Measurements from ENCODE around the gene ERCC8.
"Not testable (repeated sequence)": the region's sequence is repeated elsewhere in the genome, so short reads cannot be mapped to it uniquely, and the experiment has no call there.

Gene ERCC8, protein sequence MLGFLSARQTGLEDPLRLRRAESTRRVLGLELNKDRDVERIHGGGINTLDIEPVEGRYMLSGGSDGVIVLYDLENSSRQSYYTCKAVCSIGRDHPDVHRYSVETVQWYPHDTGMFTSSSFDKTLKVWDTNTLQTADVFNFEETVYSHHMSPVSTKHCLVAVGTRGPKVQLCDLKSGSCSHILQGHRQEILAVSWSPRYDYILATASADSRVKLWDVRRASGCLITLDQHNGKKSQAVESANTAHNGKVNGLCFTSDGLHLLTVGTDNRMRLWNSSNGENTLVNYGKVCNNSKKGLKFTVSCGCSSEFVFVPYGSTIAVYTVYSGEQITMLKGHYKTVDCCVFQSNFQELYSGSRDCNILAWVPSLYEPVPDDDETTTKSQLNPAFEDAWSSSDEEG
- 20.0 to 22.2 reads per million in 2 experiments for total RNA-seq

DNA sequence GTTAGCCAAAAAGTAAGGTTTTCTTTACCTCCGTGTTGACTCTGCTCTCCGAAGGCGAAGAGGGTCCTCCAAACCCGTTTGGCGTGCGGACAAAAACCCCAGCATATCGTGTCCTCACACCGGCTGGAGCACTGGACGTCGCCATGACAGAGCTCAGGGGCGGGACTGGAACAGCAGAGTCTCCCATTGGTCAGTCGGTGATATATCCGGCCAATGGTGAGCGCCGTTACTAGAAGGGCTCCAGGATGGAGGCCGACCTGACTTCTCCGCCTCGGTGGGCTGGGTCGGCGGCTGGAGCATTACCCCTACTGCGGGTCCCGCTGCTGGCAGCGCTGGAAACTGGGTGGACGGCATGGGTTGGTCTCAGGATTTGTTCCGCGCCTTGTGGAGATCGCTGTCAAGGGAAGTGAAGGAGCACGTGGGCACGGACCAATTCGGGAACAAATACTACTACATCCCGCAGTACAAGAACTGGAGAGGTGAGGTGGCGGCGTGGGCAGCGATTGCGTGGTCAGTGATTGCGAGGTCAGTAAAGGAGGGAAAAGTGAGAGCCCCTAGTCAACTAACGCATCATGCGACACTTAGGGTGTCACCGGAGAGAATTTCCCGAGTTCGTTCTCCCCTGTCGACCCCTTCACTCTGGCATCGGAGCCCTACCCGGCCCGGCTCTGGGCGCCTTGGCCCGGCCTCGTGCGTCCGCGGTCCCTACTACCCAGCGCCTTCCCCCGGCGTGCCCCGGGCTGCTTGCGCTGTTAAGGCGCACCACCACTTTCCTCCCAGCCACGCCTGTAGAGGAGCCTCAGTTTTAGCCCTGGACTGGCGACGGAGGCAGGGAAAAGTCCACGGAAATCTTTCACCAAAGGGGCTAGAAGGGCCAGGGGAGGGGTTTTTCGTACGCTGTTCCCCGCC is at the start of gene ERCC8, which contains the start of gene NDUFAF2:
Gene ERCC8, minus strand, starts transcription at position 167 of the 909 bp plus-strand sequence. Its CDS starts 62 bp downstream, at position 105.
Gene NDUFAF2, plus strand, starts transcription at position 302 of the 909 bp plus-strand sequence. Its CDS starts 51 bp downstream, at position 353.
- peak; percentile 84 for DNase-seq (ENCODE audit: low read depth)

DNA sequence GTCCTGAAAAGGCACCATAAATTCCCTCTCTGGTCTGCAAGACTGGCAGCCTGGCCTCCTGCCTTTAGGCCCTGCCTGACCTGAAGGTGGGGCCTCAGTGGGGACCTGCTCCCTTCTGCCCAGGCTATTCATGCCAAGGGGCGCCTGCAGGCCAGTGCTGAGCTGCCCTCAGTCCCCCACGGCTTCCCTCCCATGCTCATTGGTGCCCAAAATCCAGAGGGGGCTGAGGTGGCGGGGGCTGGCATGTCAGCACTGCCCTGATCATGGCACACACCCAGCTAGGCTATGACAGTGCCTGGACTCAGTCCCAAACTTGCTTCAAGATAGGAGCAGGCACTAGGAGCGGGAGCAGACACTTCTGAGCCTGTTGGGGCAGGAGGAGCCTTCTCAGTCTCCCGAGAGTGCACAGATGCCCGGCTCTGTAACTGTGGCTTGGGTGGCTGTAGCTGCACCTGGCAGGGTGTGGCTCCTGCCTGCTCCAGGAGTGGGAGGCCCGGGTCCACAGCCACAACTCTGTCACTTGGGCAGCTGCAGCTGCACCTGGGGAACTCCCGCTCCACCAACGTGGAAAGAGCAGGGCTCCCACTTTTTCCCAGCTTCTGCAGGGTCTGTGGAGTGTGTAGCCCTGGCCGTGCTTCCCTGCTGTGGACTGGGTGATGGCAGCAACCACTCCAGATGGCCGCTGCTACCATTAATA is 49.2 kb upstream of the ERCC8 start:
- DNase-seq (ENCODE audit: low read depth): no peak

DNA sequence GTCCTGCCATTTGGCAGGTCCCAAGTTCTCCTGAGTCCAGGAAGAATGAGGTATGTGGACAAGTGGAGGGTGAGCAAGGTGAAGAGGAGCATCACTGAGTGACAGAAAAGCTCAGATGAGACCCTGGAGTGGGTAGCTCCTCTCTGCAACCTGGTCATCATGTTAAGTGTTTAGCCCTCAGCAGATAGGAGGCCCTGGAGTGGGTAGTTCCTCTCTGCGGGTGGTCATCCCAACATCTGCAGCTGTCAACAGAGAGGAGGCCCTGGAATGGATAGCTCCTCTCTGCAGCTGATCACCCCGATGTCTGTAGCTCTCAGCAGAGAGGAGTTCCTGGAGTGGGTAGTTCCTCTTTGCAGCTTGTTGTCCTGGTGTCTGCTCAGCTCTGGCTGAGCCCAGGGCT is 48.6 kb upstream of the ERCC8 start:
- no peak for DNase-seq (ENCODE audit: low read depth)

DNA sequence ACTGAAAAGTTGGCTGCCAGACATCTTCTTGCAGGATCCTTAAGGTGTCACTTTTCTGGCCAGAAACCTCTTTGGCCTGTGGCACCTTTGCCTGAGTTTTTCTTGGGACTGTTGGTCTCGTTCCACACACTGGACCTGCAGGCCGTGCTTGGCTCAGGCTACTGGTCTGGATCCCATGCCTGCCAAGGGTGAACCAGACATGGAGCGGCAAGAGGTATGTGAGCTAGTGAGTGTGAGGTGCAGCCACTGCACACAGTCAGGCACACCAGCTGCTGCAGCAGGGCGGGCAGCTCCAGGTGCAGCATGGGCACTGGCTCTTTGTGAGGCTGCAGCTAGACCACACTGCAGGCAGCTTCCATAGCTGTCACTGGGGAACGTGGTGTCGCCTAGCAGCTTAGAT is 48.0 kb upstream of the ERCC8 start:
- no peak for DNase-seq (ENCODE audit: low read depth)

DNA sequence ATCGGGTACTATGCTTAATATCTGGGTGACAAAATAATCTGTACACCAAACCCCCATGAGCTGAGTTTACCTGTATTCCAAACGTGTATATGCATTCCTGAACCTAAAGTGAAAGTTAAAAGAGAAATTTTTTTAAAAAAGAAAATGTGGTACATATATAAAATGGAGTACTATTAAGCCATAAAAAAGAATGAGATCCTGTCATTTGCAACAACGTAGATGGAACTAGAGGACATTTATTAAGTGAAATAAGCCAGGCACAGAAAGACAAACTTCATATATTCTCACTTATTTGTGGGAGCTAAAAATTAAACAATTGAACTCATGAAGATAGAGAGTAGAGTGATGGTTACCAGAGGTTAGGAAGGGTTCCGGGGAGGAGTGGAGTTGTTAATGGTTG is 44.9 kb upstream of the ERCC8 start:
- no peak for DNase-seq (ENCODE audit: low read depth)

DNA sequence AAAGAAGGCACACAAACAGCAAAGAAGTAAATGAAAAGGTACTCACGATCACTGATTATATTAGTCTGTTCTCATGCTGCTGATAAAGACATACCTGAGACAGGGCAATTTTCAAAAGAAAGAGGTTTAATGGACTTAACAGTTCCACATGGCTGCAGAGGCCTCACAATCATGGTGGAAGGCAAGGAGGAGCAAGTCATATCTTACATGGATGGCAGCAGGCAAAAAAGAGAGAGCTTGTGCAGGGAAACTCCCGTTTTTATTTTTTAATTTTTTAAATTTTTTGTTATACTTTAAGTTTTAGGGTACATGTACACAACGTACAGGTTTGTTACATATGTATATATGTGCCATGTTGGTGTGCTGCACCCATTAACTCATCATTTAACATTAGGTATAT is 37.3 kb upstream of the ERCC8 start:
- DNase-seq (ENCODE audit: low read depth): not testable (repeated sequence)

DNA sequence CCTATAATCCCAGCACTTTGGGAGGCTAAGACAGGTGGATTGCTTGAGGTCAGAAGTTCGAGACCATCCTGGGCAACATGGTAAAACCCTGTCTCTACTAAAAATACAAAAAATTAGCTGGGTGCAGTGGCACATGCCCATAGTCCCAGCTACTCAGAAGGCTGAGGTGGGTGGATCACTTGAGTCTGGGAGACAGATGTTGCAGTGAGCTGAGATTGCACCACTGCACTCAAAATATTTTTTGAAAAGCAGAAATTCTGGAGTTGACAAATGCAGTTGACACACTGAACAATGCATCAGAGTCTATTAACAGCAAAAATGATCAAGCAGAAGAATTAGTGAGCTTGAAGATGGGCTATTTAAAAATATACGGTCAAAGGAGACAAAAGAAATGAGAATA is 35.6 kb upstream of the ERCC8 start:
- no peak for DNase-seq (ENCODE audit: low read depth)

DNA sequence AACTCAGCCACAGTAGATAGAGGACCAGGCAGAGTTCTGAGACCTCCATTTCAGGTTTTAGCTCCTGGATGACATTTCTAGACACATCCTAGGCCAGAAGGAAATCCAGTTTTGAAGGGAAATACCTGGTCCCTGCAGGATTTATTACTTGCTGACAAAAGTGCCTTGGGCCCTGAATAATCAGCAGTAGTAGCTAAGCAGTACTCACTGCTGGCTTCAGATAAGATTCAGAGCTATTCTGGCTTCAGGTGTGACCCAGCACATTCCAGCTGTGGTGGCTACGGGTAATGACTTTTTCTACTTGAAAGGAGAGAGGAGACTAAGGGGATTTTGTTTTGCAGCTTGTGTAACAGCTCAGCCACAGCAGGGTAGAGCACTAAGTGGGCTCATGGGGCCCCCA is 34.1 kb upstream of the ERCC8 start:
- DNase-seq (ENCODE audit: low read depth): no peak

DNA sequence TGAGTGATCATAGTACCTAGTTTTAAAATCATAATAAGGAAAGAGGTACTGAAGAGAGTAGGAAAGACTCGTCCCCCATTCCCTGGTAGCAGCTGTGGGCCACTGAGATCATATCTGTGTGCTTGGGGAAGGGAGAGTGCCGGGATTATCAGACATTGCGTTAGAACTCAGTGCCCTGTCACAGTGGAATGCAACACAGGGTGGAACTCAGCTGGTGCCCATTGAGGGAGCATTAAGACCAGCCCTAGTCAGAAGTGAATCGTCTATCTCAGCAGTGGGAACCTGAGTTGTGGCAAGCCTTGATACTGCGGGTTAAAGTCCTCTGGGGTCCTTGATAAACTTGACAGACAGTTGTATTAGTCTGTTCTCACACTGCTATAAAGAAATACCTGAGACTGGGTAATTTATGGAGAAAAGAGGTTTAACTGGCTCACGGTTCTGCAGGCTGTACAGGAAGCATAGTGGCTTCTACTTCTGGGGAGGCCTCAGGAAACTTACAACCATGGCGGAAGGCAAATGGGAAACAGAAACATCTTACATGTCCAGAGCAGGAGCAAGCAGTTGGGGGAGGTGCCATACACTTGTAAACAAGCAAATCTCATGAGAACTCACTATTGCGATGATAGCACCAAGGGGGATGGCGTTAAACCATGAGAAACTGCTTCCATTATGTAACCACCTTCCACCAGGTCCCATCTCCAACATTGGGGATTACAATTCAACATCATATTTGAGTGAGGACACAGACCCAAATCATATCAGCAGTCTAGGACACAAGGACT is 33.3 kb upstream of the ERCC8 start:
- DNase-seq (ENCODE audit: low read depth): no peak

DNA sequence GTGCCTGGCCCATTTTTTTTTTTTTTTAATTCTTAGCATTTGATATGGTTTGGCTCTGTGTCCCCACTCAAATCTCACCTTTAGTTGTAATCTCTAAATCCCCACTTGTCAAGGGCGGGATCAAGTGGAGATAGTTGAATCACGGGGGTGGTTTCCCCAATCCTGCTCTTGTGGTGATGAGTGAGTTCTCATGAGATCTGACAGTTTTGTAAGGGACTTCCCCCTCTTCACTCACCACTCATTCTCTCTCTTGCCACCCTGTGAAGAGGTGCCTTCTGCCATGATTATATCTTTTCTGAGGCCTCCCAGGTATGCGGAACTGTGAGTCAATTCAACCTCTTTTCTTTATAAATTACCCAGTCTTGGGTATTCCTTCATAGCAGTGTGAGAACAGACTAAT is 27.4 kb upstream of the ERCC8 start:
- DNase-seq (ENCODE audit: low read depth): no peak

DNA sequence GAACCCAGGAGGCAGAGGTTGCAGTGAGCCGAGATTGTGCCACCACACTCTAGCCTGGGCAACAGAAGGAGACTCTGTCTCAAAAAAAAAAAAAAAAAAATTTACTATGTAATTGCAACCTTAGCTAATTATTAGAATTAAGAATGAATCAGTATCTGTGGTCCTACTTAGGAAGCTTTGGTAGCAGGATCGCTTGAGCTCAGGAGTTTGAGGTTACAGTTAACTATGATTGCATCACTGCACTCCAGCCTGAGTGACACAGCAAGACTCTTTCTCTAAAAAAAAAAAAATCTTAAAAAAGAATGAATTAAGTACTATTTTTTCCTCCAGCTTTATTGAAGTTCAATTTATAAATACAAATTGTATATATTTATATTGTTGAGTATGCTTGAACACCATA is 16.8 kb upstream of the ERCC8 start:
- DNase-seq (ENCODE audit: low read depth): no peak

DNA sequence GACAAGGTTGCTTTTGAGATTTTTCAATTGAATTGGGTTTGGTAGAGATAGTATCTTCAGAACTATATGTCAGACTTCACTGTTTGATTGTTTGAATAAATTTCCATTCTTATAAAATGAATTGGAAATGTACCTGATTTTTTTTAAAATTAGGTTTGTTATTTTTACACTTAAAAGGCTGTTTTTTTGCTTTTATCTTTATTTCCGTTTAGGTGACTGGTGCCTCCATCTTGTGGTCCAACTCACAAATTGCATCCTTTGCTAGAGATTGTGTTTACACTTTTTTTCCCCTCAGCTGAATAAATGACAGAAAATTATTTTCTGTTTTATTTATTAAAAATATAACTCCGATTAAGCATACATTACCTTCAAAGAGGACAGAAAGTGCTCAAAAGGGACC is 15.7 kb upstream of the ERCC8 start:
- no peak for DNase-seq (ENCODE audit: low read depth)

DNA sequence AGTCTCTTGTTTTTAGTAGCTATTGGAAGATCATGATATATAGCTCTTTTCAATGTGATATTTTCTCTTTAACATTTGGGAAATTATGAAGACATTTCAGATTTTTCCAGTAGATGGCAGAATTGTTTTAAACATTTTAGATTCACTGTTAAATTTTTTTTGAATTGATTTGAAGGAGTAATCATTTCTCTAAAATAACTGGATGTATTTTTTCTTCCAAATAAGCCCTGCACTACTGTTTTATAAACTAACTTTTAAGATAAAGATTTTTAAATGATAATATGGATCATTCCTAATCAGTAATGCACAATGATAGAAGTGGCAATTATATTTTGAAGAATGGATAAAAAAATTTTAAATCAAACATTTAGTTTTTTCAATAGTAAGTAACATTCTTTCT is 14.3 kb upstream of the ERCC8 start:
- DNase-seq (ENCODE audit: low read depth): no peak

DNA sequence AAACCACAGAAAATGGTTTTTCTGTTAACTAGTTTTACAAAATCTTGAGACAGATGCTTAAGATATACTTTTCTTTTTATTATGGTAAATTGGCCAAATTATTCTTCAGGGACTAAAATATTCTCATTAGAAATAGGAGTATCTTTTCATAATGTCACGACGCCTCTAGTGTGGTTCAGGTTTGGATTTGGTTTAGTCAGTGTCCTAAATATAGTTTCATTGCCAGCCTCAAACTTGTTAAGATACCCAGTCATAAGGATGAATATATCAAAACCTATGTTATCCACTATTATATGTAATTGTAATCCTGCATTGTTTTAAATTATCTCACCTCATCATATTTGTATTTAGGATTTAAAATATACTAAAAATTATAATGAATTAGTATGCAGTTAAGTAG is 13.8 kb upstream of the ERCC8 start:
- no peak for DNase-seq (ENCODE audit: low read depth)

DNA sequence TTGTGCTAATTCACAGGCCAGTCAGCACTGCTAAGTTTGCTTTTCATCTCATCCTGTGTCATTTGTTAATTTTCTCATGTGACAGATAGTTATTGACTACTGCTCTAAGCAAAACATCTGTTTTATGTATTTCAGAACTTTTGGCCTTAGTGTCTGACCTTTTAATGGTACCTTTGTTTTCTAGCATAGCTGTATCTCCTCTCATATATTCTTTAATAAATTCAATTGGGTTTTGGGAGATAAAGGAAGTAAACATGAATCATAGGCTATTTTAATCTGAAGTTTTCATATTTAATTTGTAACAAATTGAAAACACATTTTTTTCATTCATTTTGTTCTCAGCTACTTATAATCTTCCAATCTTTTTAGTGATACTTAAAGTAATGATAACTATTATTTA is 13.2 kb upstream of the ERCC8 start:
- no peak for DNase-seq (ENCODE audit: low read depth)

DNA sequence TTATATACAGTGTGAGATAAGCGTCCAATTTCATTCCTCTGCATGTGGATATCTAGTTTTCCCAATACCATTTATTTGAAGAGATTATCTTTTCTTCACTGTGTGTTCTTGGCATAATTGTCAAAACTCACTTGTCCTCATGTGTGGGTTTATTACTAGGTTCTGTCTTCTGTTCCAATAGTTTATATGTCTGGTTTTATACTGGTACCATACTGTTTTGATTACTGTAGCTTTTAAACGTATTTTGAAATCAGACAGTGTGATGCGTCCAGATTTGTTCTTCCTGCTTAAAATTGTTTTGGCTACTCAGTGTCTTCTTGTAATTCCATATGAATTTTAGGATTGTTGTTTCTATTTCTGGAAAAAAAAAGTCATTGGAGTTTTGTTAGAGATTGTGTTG is 10.4 kb upstream of the ERCC8 start:
- no peak for DNase-seq (ENCODE audit: low read depth)

DNA sequence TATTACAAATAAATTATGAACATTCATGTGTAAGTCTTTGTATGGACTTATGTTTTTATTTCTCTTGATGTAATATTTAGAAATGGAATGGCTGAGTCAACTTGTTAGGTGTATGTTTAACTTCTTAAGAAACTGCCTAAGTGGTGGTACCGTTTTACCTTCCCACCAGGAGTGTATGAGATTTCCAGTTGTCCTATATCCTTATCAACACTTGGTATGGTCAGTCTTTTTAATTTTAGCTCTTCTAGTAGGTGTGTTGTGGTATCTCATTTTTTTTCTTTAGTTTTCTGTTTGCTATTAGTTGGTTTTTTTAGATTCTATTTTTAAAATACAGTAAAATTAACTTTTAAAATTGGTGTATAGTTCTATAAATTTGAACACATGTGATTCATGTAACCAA is 3.9 kb upstream of the ERCC8 start:
- no peak for DNase-seq (ENCODE audit: low read depth)

DNA sequence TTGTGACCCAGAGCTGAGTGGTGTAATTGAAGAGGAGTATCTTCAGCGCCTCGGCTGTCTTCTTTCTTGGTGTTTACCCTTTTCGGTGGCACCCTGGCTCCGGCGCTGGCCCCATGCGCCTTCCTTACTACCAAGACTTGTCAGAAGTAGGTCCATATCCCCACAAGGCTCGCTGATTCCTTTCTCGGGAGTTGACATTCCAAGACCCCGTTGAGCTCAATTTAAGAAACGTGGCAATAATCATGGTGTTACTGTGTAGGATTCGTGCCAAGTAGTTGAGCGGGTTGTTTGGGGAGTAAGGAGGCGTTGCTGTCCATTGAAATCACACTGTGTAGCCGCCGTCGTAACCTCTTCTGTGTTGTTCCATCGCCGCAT is 930 bp upstream of the ERCC8 start:
- peak; percentile 2 for DNase-seq (ENCODE audit: low read depth)

DNA sequence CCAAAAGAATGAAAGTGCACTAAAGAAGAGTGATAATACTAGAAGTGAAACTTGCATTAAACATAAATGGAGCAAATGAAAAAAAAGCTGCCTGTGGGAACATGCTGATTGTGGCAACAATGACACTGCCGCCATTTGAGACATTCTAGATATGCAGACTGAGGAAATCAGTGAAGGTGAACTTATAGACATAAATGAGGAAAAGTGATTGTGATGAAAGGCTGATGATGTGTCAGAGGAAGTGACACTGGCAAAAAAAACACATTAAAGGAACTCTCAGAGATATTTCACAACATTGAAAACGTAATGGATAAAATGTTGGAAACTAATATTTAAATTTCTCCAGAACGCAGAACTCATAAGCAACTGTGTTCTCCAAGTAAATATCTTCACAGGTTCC is 1.2 kb downstream of the ERCC8 start:
- no peak for DNase-seq (ENCODE audit: low read depth)

DNA sequence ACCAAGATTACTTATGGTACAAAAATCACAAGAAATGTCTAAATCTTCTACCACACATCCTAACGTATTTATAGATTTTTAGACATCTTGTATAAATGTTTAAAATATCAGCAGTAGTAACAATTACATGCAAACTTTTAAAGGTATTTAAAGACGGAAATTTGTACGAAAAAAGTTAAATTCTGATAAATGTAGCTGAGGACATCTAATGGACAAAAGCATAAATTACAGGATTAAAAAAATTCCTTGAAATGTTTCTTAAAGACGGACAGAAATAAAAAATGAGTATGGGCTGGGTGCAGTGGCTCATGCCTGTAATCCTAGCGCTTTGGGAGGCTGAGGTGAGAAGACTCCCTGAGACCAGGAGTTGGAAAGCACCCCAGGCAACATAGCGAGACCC is 15.8 kb downstream of the ERCC8 start:
- DNase-seq (ENCODE audit: low read depth): no peak

DNA sequence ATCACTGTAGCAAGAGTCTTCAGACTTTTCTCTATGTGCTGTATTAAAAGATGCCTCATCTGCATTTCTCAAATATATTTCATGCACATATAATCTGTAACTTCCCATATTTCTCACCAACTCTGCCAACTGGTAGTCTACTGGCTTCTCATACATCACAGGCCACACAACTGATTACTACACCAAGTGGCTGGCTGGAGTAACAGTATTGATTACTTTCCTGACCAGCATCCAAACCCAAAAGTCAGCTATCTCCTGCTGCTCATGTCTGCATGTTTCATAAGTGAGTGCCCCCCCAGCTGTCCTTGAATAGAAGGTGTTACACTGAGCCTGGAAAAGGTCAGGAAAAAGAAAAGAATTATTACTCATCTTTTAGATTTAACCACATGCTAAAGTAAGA is 17.4 kb downstream of the ERCC8 start:
- DNase-seq (ENCODE audit: low read depth): no peak

DNA sequence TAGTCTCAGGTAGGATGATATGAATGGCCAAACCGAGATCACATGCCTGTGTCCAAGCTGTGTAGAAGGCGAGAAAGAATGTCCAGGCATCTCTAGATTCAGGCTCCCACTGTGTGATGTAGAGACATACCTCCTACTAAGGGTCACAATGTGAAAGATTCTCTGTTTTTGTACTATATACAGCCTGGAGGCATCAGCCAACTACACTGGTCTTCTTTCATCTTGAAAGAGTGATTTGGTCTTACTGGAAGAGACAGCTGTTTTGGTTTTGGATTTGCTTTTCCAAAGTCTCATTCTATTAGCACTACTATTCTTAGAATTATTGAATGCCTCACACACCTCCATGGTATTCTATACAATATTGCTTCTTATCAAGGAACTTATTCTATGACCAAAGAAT is 26.4 kb downstream of the ERCC8 start:
- DNase-seq (ENCODE audit: low read depth): no peak

All from T follicular helper cell (primary cell).